GM12891 (cell line): Measurements from ENCODE around the gene ZBTB47.

Experiments
- POLR2A ChIP-seq: IDR thresholded peaks from 2 replicates; pipeline ENCODE4 v1.6.1; 2011; ENCODE audit warnings: low read depth, low read length, control low read depth
- POLR2AphosphoS5 ChIP-seq: IDR thresholded peaks from 2 replicates; pipeline ENCODE4 v1.6.1; 2011; ENCODE audit warnings: low read depth, low read length, control low read depth
- POU2F2 ChIP-seq: IDR thresholded peaks from 2 replicates; pipeline ENCODE4 v1.6.1; 2011; ENCODE audit warnings: low read depth, mild to moderate bottlenecking, control low read depth, low read length, moderate library complexity
- SPI1 ChIP-seq: IDR thresholded peaks from 2 replicates; pipeline ENCODE4 v1.6.1; 2011; ENCODE audit warnings: low read depth, low read length, control low read depth
- TAF1 ChIP-seq: IDR thresholded peaks from 2 replicates; pipeline ENCODE4 v1.6.1; 2011; ENCODE audit warnings: low read depth, low read length, control low read depth

DNA sequence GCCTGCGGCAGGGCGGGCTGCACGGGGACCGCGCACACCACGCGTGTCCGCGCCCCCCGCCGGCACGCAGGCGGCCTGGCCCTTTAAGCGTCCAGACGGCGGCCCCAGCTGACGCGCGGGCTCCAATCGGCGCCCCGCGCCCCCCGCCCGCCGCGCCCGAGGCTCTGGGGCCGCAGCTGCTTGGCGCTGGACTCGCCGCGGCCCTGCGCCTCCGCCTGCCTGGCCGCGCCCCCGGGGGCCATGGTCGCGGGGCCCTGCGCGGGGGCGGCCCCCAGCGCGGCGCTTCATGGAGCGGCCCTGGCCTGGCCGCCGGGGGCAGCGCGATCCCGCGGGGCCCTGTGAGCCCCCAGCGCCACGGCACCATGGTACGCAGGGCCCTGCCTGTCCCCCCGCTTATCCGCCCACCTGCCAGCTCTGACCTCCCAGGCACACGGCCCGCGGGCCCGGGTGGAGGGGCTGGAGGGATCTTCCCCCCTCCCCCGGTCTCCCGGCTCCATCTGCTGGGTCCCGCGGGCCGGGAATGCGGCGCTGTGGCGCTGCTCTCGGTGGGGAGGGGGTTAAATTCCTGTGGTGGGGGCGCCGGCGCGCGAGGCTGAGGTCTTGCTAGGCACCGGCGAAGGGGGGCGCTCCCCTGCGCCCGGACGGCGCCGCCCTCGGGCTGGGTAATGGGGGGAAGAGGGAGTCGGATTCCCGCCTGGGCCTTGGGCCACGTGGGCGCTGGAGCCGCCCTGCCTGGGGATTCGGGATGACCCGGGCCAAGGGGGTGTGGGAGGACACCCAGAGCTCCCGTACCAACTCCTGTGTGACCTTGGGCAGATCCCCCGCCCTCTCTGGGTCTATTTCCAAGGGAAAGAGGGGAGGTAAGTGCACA is 1.1 kb downstream of the ZBTB47 start:
- no peak for TF ChIP-seq POLR2A
- no peak for TF ChIP-seq SPI1
- no peak for TF ChIP-seq POU2F2
- TF ChIP-seq POLR2AphosphoS5 = no peak
- TF ChIP-seq TAF1 = no peak
